ENCODE results near the gene ENO3.
A peak's percentile ranks its signal among the peaks of the same experiment; 100 is the strongest.

Gene ENO3

DNA sequence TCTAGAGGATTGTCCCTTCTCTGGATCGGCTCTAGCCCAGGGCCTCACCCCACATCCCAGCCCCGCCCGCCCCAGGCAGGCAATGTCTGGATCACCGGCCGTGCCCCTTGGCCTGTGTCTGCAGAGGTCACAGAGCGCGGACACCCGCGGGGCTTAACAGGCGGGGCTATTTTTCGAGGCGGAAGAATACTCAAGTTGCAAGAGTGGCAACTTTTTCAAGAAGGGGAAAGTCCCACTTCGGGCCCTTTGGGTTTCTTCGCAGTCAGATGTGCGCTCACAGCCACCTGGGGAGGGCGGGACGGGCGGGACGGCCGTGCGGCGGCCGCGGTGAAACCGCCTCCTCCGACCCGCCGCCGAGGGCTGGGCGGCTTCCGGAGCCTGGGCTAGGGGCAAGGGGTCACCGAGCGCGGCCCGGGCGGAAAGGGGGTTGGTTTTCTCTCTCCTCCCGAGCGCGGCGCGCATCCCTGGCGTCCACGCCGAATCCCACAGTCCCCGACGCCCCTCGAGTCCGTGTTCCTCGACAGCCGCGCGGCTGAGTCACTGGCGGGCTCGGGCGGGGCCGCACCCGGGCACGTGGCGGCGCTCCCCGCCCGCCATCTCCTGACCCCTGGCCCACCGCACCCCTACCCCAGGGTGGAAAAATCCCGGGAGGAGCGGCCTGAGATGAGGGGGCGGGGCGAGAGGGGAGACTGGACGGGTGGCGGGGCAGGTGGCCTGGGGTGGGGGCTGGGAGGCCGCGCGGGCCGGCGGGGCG, 1.4 kb upstream of the ENO3 start:
- H3K9ac ChIP-seq (ENCODE audit: low read depth, low read length, poor library complexity, severe bottlenecking) = peak overlapping the region; percentile 99
- H3K9me2 ChIP-seq (replicated peaks; ENCODE audit: low read depth, low read length) = no peaks in the 10 kb centered on the region
- H3K79me2 ChIP-seq (ENCODE audit: insufficient read depth, low read length) = peaks cover 57% of the 10 kb centered on the region
- peak overlapping the region; percentile 91 for H3K4me2 ChIP-seq (ENCODE audit: low read depth, low read length, poor library complexity, severe bottlenecking)
- H3F3A ChIP-seq (ENCODE audit: low read depth) = peaks cover 35% of the 10 kb centered on the region
- peak overlapping the region; percentile 90 for H3K4me3 ChIP-seq (ENCODE audit: low read length, poor library complexity, severe bottlenecking)
- no peaks in the 10 kb centered on the region for H3K9me3 ChIP-seq (ENCODE audit: insufficient read depth, low read depth, low read length)
- peaks cover 14% of the 10 kb centered on the region for H3K27me3 ChIP-seq (ENCODE audit: insufficient read depth, low read length, poor library complexity, severe bottlenecking)
- TF ChIP-seq EZH2phosphoT487 (IDR thresholded peaks at IDR 0.05; ENCODE audit: borderline replicate concordance) = no peak
- TF ChIP-seq, protein P1, sequence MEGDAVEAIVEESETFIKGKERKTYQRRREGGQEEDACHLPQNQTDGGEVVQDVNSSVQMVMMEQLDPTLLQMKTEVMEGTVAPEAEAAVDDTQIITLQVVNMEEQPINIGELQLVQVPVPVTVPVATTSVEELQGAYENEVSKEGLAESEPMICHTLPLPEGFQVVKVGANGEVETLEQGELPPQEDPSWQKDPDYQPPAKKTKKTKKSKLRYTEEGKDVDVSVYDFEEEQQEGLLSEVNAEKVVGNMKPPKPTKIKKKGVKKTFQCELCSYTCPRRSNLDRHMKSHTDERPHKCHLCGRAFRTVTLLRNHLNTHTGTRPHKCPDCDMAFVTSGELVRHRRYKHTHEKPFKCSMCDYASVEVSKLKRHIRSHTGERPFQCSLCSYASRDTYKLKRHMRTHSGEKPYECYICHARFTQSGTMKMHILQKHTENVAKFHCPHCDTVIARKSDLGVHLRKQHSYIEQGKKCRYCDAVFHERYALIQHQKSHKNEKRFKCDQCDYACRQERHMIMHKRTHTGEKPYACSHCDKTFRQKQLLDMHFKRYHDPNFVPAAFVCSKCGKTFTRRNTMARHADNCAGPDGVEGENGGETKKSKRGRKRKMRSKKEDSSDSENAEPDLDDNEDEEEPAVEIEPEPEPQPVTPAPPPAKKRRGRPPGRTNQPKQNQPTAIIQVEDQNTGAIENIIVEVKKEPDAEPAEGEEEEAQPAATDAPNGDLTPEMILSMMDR (conservative IDR thresholded peaks at IDR 0.05; ENCODE audit: low read length) = no peak
- peaks cover 33% of the 10 kb centered on the region for H3K4me1 ChIP-seq (ENCODE audit: insufficient read depth, low read length, poor library complexity, severe bottlenecking)
- H2AFZ ChIP-seq (ENCODE audit: low read length) = peak overlapping the region; percentile 84
- H4K20me1 ChIP-seq (ENCODE audit: insufficient read depth, low read length, poor library complexity, severe bottlenecking) = peaks cover 37% of the 10 kb centered on the region
- H3K36me3 ChIP-seq (ENCODE audit: insufficient read depth, low read length) = peaks cover 29% of the 10 kb centered on the region

DNA sequence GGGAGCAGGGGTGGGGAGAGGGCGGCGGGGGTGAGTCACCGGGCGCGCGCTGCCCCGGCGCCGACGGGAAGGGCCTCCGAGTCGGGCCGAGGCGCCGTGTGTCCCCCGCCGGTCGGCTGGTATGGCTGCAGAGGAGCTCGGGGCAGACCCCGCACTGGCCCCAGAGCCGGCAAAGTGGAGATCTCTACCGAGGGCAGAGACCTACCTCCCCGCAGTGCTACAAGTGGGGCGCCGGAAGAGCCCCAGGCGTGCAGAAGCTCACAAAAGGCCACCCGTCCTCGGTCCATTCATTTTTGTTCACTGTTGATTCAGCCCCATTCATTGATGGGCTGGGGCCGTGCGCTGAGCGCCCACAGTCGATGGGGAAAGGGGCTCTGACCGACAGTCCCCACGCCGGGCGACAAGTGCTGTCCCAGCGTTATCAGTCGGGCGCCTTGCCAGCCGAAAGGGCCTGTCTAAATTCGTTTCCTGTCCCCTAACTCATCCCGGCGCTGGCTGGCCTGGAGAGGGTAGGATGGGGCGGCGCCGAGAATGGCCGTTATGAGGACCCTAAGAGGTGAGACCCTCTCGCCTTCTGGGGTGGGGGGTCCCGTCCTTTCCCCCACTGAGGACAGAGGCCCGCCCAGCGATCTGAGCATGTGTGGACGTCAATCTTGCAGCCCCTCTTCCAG, 709 bp upstream of the ENO3 start:
- peaks cover 50% of the 10 kb centered on the region for H3K79me2 ChIP-seq (ENCODE audit: insufficient read depth, low read length)
- H4K20me1 ChIP-seq (ENCODE audit: insufficient read depth, low read length, poor library complexity, severe bottlenecking) = peaks cover 30% of the 10 kb centered on the region
- peaks cover 26% of the 10 kb centered on the region for H3K4me1 ChIP-seq (ENCODE audit: insufficient read depth, low read length, poor library complexity, severe bottlenecking)
- peak overlapping the region; percentile 91 for H3K4me2 ChIP-seq (ENCODE audit: low read depth, low read length, poor library complexity, severe bottlenecking)
- peaks cover 22% of the 10 kb centered on the region for H3K36me3 ChIP-seq (ENCODE audit: insufficient read depth, low read length)
- H3K27me3 ChIP-seq (ENCODE audit: insufficient read depth, low read length, poor library complexity, severe bottlenecking) = peaks cover 14% of the 10 kb centered on the region
- peaks cover 28% of the 10 kb centered on the region for H3F3A ChIP-seq (ENCODE audit: low read depth)
- H3K4me3 ChIP-seq (ENCODE audit: low read length, poor library complexity, severe bottlenecking) = peak overlapping the region; percentile 90
- H3K9me3 ChIP-seq (ENCODE audit: insufficient read depth, low read depth, low read length) = no peaks in the 10 kb centered on the region
- H3K9ac ChIP-seq (ENCODE audit: low read depth, low read length, poor library complexity, severe bottlenecking) = peak overlapping the region; percentile 99
- H2AFZ ChIP-seq (ENCODE audit: low read length) = no peak overlapping the region
- H3K9me2 ChIP-seq (replicated peaks; ENCODE audit: low read depth, low read length) = no peaks in the 10 kb centered on the region
- TF ChIP-seq EZH2phosphoT487 (IDR thresholded peaks at IDR 0.05; ENCODE audit: borderline replicate concordance) = no peak
- TF ChIP-seq, protein P1 (conservative IDR thresholded peaks at IDR 0.05; ENCODE audit: low read length) = no peak

DNA sequence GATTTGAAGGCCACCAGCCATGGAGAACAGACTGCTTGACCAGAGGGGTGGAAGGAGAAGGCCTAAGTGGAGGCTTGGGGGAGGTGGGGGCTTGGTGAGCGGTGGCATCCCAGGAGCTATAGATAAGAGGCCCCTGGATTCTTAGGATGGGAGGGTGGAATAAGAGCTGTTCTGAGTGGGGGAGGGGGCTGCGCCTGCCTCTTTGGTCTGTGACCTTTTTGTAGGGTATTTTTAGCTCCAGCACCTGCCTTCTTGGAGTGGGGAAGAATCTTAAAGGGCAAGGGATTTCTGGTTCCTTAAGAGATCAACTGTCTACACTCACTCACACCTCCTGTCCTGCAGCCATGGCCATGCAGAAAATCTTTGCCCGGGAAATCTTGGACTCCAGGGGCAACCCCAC, 567 bp downstream of the ENO3 start:
- TF ChIP-seq, protein P1 (conservative IDR thresholded peaks at IDR 0.05; ENCODE audit: low read length) = no peak
- no peak for TF ChIP-seq EZH2phosphoT487 (IDR thresholded peaks at IDR 0.05; ENCODE audit: borderline replicate concordance)
- Histone ChIP-seq H2AFZ (ENCODE audit: low read length) (no peak overlapping the region), H3K4me3 (ENCODE audit: low read length, poor library complexity, severe bottlenecking) (peak overlapping the region; percentile 90), H3K9me2 (replicated peaks; ENCODE audit: low read depth, low read length) (no peaks in the 10 kb centered on the region), H3K9ac (ENCODE audit: low read depth, low read length, poor library complexity, severe bottlenecking) (peak overlapping the region; percentile 99), H4K20me1 (ENCODE audit: insufficient read depth, low read length, poor library complexity, severe bottlenecking) (peaks cover 17% of the 10 kb centered on the region), H3K27me3 (ENCODE audit: insufficient read depth, low read length, poor library complexity, severe bottlenecking) (peaks cover 14% of the 10 kb centered on the region), H3K79me2 (ENCODE audit: insufficient read depth, low read length) (peaks cover 37% of the 10 kb centered on the region), H3K36me3 (ENCODE audit: insufficient read depth, low read length) (peaks cover 10% of the 10 kb centered on the region), H3K4me2 (ENCODE audit: low read depth, low read length, poor library complexity, severe bottlenecking) (peak overlapping the region; percentile 91), H3K4me1 (ENCODE audit: insufficient read depth, low read length, poor library complexity, severe bottlenecking) (peaks cover 23% of the 10 kb centered on the region), H3F3A (ENCODE audit: low read depth) (peaks cover 19% of the 10 kb centered on the region), H3K9me3 (ENCODE audit: insufficient read depth, low read depth, low read length) (no peaks in the 10 kb centered on the region)
